SK-N-SH (cell line): ENCODE measurements around the gene GPR63.

Source experiments
- CTCF ChIP-seq: fragments of 200-600 bp; sonication (generic); IDR thresholded peaks from 2 replicates; pipeline ENCODE4 v1.6.1; 2017; ENCODE audit warnings: antibody characterized with exemption, mild to moderate bottlenecking, moderate library complexity
- EP300 ChIP-seq, 2 experiments: IDR thresholded peaks; 2 replicates each; pipeline versions ENCODE4 v1.4.0 to v1.6.1; 2012; ENCODE audit warnings: borderline replicate concordance in 1 of 2, low read depth in 1 of 2, low read length in 1 of 2
- GATA2 ChIP-seq: sonication (generic); formaldehyde crosslinking; IDR thresholded peaks from 2 replicates; pipeline ENCODE4 v1.5.0; 2020; ENCODE audit warnings: mild to moderate bottlenecking, missing genetic modification reagents
- MEF2A ChIP-seq: IDR thresholded peaks from 2 replicates; pipeline ENCODE4 v1.4.0; 2012; ENCODE audit warnings: low read depth, borderline replicate concordance
- REST ChIP-seq: IDR thresholded peaks from 2 replicates; pipeline ENCODE4 v1.6.1; 2012; ENCODE audit warnings: mild to moderate bottlenecking, low read depth, low read length, moderate library complexity
- SMC3 ChIP-seq: IDR thresholded peaks from 2 replicates; pipeline ENCODE4 v1.6.1; 2012; ENCODE audit warnings: low read depth, low read length, improper control_type of control experiment
- TAF1 ChIP-seq: IDR thresholded peaks from 2 replicates; pipeline ENCODE4 v1.6.1; 2012; ENCODE audit warnings: low read depth, mild to moderate bottlenecking, low read length, moderate library complexity, borderline replicate concordance
- ZBTB33 ChIP-seq: IDR thresholded peaks from 2 replicates; pipeline ENCODE4 v1.4.0; 2012; ENCODE audit warnings: low read depth, borderline replicate concordance

GRCh38 chr6:96762599-96762998 lies 74.7 kb downstream of the GPR63 start:
- TF ChIP-seq CTCF (no peak), SMC3 (no peak), GATA2 (CRISPR knock-in tag) (no peak), TAF1 (no peak), EP300 (IDR thresholded peaks at IDR 0.05; ENCODE audit: borderline replicate concordance in 1 of 2, low read depth in 1 of 2, low read length in 1 of 2) (no peak), MEF2A (no peak), ZBTB33 (no peak), REST (no peak)
